Measurements from ENCODE around the gene UROC1. TPM values are rescaled to one million over a fixed set of nuclear protein-coding genes. Genes with fewer than 3 reads are reported as not detected.
"Not testable (repeated sequence)": the region's sequence is repeated elsewhere in the genome, so short reads cannot be mapped to it uniquely, and the experiment has no call there.

Gene UROC1
- total RNA-seq, 2 experiments from 2014 or later = not detected

DNA sequence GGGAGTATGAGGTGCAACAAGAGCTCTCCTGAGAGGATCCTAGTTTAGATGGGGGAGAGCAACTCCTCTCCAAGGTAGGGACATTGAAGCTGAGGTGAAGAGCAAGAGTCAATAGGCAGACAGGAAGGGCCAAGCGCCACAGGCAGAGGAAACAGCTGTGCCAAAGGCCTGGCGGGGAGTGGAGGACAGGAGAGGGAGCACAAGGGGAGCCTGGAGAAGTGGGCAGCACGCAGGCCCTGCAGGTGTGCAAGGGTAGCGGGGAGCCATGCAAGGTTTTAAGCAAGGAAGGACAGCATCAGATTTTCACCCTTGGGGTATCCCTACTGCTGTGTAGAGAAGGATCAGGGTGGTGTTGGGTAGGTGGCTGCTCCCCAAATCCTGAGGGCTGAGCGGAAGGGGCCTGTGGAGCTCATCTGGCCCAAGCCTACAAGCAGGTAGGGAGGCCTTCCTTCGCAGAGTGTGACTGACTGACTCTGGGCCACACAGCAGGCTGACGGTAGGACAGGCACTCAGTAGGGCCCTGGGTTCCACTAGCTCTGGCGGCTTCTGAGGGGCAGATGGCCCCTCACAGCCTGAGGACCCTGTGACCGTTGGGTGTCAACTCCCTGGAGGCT, 19.6 kb upstream of the UROC1 start:
- ATAC-seq (ENCODE audit: poor library complexity) (no peak), DNase-seq (no peak)
- no peak overlapping the region for H3K4me3 ChIP-seq (ENCODE audit: low read length)
- CTCF ChIA-PET = no interaction called here
- POLR2A ChIA-PET = no interaction called here
- Mint-ChIP-seq H3K9me3 (no peaks in the 10 kb centered on the region), H3K27ac (no peak overlapping the region), H3K4me3 (no peak overlapping the region), H3K27me3 (peaks cover 6% of the 10 kb centered on the region), H3K4me1 (ENCODE audit: low read depth) (no peaks in the 10 kb centered on the region), H3K36me3 (ENCODE audit: low read depth) (no peaks in the 10 kb centered on the region)
- H3K4me1 ChIP-seq (ENCODE audit: insufficient read depth, low read length) = no peaks in the 10 kb centered on the region
- no peaks in the 10 kb centered on the region for H3K9me3 ChIP-seq (ENCODE audit: control insufficient read depth in 1 of 2, insufficient read depth in 1 of 2, low read length in 2 of 2)
- TF ChIP-seq CTCF (IDR thresholded peaks at IDR 0.05) = no peak
- intact Hi-C loops (cut with DNase I, micrococcal nuclease) = no loop called here
- no peaks in the 10 kb centered on the region for H3K27me3 ChIP-seq (ENCODE audit: control insufficient read depth in 1 of 2, insufficient read depth in 2 of 2, low read length in 2 of 2)
- H3K36me3 ChIP-seq (ENCODE audit: insufficient read depth, low read length) = no peaks in the 10 kb centered on the region
- no peak overlapping the region for H3K27ac ChIP-seq (ENCODE audit: low read depth in 1 of 2, low read length in 2 of 2)

DNA sequence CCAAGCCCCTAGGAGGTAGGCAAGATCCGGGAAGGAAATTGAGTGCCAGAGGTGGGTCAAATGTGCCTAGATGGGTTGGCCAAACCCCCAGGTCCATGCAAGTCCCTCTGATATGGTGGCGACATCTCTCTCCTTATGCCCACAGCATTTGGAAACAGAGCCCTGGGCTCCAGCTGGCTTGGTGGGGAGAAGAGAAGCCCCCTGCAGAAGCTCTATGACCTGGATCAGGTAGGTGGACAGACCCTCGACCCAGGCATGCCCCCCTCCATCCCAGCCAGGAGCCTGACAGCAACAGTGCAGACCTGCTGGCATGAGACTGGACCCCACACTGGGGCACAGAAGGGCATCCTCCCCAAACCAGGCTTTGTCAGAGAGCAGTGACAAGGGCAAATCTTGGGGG, 18.6 kb upstream of the UROC1 start:
- CTCF ChIA-PET = no interaction called here
- no peak for DNase-seq
- POLR2A ChIA-PET = no interaction called here

DNA sequence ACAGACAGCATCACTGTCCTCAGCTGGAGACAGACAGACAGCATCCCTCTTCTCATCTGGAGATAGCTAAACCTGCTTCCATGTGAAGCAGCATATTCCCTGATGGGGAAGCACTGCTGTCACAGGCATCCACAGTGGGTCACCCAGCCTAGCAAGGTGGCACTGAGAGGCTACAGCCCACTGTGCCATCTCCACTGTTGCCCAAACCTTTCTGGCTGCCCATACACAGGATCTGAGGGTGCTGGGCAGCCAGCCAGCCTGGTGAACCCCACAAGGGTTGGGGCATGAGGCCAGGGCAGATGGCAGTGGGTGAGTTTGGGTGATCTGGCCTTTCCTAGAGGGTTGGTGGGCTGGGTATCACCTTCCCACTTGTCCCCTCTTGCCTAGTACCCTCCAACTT, 18.1 kb upstream of the UROC1 start:
- DNase-seq (no peak), ATAC-seq (ENCODE audit: poor library complexity) (no peak)
- CTCF ChIA-PET = no interaction called here
- no peak for TF ChIP-seq CTCF (IDR thresholded peaks at IDR 0.05)
- Histone ChIP-seq H3K36me3 (ENCODE audit: insufficient read depth, low read length) (no peaks in the 10 kb centered on the region), H3K27me3 (ENCODE audit: control insufficient read depth in 1 of 2, insufficient read depth in 2 of 2, low read length in 2 of 2) (no peaks in the 10 kb centered on the region), H3K27ac (ENCODE audit: low read depth in 1 of 2, low read length in 2 of 2) (no peak overlapping the region), H3K4me3 (ENCODE audit: low read length) (no peak overlapping the region), H3K4me1 (ENCODE audit: insufficient read depth, low read length) (no peaks in the 10 kb centered on the region), H3K9me3 (ENCODE audit: control insufficient read depth in 1 of 2, insufficient read depth in 1 of 2, low read length in 2 of 2) (no peaks in the 10 kb centered on the region)
- POLR2A ChIA-PET = no interaction called here
- no peaks in the 10 kb centered on the region for H3K9me3 Mint-ChIP-seq
- H3K4me3 Mint-ChIP-seq = no peak overlapping the region
- intact Hi-C loops (cut with DNase I, micrococcal nuclease) = no loop called here
- peaks cover 6% of the 10 kb centered on the region for H3K27me3 Mint-ChIP-seq
- H3K36me3 Mint-ChIP-seq (ENCODE audit: low read depth) = no peaks in the 10 kb centered on the region
- H3K4me1 Mint-ChIP-seq (ENCODE audit: low read depth) = no peaks in the 10 kb centered on the region
- H3K27ac Mint-ChIP-seq = no peak overlapping the region

More for the DNA sequence above, 18.6 kb upstream of the UROC1 start:
- no peak overlapping the region for H3K27ac Mint-ChIP-seq
- TF ChIP-seq CTCF (IDR thresholded peaks at IDR 0.05) = no peak
- no peaks in the 10 kb centered on the region for H3K9me3 Mint-ChIP-seq
- no peaks in the 10 kb centered on the region for H3K36me3 Mint-ChIP-seq (ENCODE audit: low read depth)
- Histone ChIP-seq H3K9me3 (ENCODE audit: control insufficient read depth in 1 of 2, insufficient read depth in 1 of 2, low read length in 2 of 2) (no peaks in the 10 kb centered on the region), H3K4me1 (ENCODE audit: insufficient read depth, low read length) (no peaks in the 10 kb centered on the region), H3K4me3 (ENCODE audit: low read length) (no peak overlapping the region), H3K27me3 (ENCODE audit: control insufficient read depth in 1 of 2, insufficient read depth in 2 of 2, low read length in 2 of 2) (no peaks in the 10 kb centered on the region), H3K36me3 (ENCODE audit: insufficient read depth, low read length) (no peaks in the 10 kb centered on the region), H3K27ac (ENCODE audit: low read depth in 1 of 2, low read length in 2 of 2) (no peak overlapping the region)
- H3K27me3 Mint-ChIP-seq = peaks cover 6% of the 10 kb centered on the region
- no peaks in the 10 kb centered on the region for H3K4me1 Mint-ChIP-seq (ENCODE audit: low read depth)
- intact Hi-C loops (cut with DNase I, micrococcal nuclease) = no loop called here
- no peak for ATAC-seq (ENCODE audit: poor library complexity)
- no peak overlapping the region for H3K4me3 Mint-ChIP-seq

GRCh38 chr3:126534716-126535115, 17.1 kb upstream of the UROC1 start:
- ATAC-seq (ENCODE audit: poor library complexity); H3K36me3 Mint-ChIP-seq (ENCODE audit: low read depth); H3K27ac ChIP-seq (ENCODE audit: low read depth in 1 of 2, low read length in 2 of 2); H3K9me3 ChIP-seq (ENCODE audit: control insufficient read depth in 1 of 2, insufficient read depth in 1 of 2, low read length in 2 of 2); intact Hi-C loops (cut with DNase I, micrococcal nuclease); H3K27me3 Mint-ChIP-seq; H3K27me3 ChIP-seq (ENCODE audit: control insufficient read depth in 1 of 2, insufficient read depth in 2 of 2, low read length in 2 of 2); POLR2A ChIA-PET; H3K27ac Mint-ChIP-seq; CTCF ChIA-PET; H3K4me1 ChIP-seq (ENCODE audit: insufficient read depth, low read length); H3K9me3 Mint-ChIP-seq; H3K4me1 Mint-ChIP-seq (ENCODE audit: low read depth); DNase-seq; H3K36me3 ChIP-seq (ENCODE audit: insufficient read depth, low read length); H3K4me3 ChIP-seq (ENCODE audit: low read length); H3K4me3 Mint-ChIP-seq: not testable (repeated sequence)

Data from CD4-positive, alpha-beta T cell (primary cell).